PFSK-1 (cell line): ENCODE data around the gene ATOH7.

Source experiments
- POLR2AphosphoS5 ChIP-seq: IDR thresholded peaks from 2 replicates; pipeline ENCODE4 v1.6.1; 2012; ENCODE audit warnings: low read depth, mild to moderate bottlenecking, control low read depth, low read length, moderate library complexity
- REST ChIP-seq, 2 experiments: IDR thresholded peaks; 2 replicates each; pipeline versions ENCODE4 v1.6.1 to v1.8.0; 2011 to 2012; ENCODE audit warnings: low read depth in 2 of 2, low read length in 2 of 2, control low read depth in 1 of 2, inconsistent platforms in 1 of 2, mild to moderate bottlenecking in 1 of 2, moderate library complexity in 1 of 2; ENCODE audit not compliant: insufficient read depth in 1 of 2
- SIN3A ChIP-seq: IDR thresholded peaks from 2 replicates; pipeline ENCODE4 v1.6.1; 2012; ENCODE audit warnings: mild to moderate bottlenecking, low read length, moderate library complexity, borderline replicate concordance; ENCODE audit not compliant: insufficient read depth
- TAF1 ChIP-seq: IDR thresholded peaks from 2 replicates; pipeline ENCODE4 v1.6.1; 2012; ENCODE audit warnings: low read length, control low read depth, borderline replicate concordance; ENCODE audit not compliant: insufficient read depth

- TF ChIP-seq REST (IDR thresholded peaks at IDR 0.05; ENCODE audit: insufficient read depth in 1 of 2, low read depth in 2 of 2, low read length in 2 of 2) (no peak), POLR2AphosphoS5 (no peak), TAF1 (no peak), SIN3A (no peak)
Observed at GRCh38 chr10:68235581-68235980, 3.7 kb upstream of the ATOH7 start.
